IMR-90 (cell line): ENCODE data around the gene GDF10. TPM values are rescaled to one million over a fixed set of nuclear protein-coding genes. Genes with fewer than 3 reads are reported as not detected.

ENCODE experiments used
- ATAC-seq: fragments of 200-7000 bp; cut with Tn5 transposase; 2 replicates; pipeline ENCODE4 v1.9.1; 2020; ENCODE audit warnings: low read depth, mild to moderate bottlenecking, moderate library complexity
- BruUV-seq: library from RNA; stranded (reverse); fragments of 400-500 nt; replicated peaks from 2 replicates; lab custom pipeline; 2021; lab: Mats Ljungman, UMichigan
- CTCF ChIA-PET: fragments of 300-600 bp; formaldehyde crosslinking; extraction: SDS; loops from one replicate; lab custom pipeline; 2021; ENCODE audit warnings: antibody characterized with exemption; lab: Yijun Ruan, JAX
- POLR2A ChIA-PET: fragments of 300-600 bp; sonication (Branson Sonifier 250); formaldehyde crosslinking; loops from one replicate; lab custom pipeline; 2022; ENCODE audit warnings: antibody characterized with exemption; ENCODE audit not compliant: unreplicated experiment; lab: Charles Lee
- DNase-seq: peaks from one replicate; pipeline ENCODE4 v3.0.0; 2013
- H2AFZ ChIP-seq: replicated peaks from 2 replicates; pipeline ENCODE3; 2013; ENCODE audit warnings: low read length, mild to moderate bottlenecking; ENCODE audit not compliant: poor library complexity
- H2AK5ac ChIP-seq: 2 replicates; pipeline ENCODE4 v1.6.1; 2013; ENCODE audit warnings: low read depth, low read length, inconsistent platforms
- H2AK9ac ChIP-seq: replicated peaks from 2 replicates; pipeline ENCODE3; 2013; ENCODE audit warnings: mild to moderate bottlenecking, low read depth, low read length, moderate library complexity; ENCODE audit not compliant: poor library complexity
- H2BK120ac ChIP-seq: 2 replicates; pipeline ENCODE4 v1.6.1; 2013; ENCODE audit warnings: low read depth, low read length, inconsistent platforms
- H2BK15ac ChIP-seq: 3 replicates; pipeline ENCODE4 v1.6.1; 2013; ENCODE audit warnings: low read depth, low read length, inconsistent platforms
- H2BK20ac ChIP-seq: 2 replicates; pipeline ENCODE4 v1.6.1; 2013; ENCODE audit warnings: low read depth, mild to moderate bottlenecking, inconsistent platforms, low read length, moderate library complexity
- H2BK5ac ChIP-seq: 2 replicates; pipeline ENCODE4 v1.6.1; 2013; ENCODE audit warnings: mild to moderate bottlenecking, low read depth, low read length, inconsistent platforms; ENCODE audit not compliant: poor library complexity, severe bottlenecking
- H3K14ac ChIP-seq: replicated peaks from 2 replicates; pipeline ENCODE4 v1.6.1; 2013; ENCODE audit warnings: low read depth, low read length, inconsistent platforms
- H3K18ac ChIP-seq: 2 replicates; pipeline ENCODE4 v1.6.1; 2013; ENCODE audit warnings: low read depth, low read length, control low read depth
- H3K23ac ChIP-seq: 2 replicates; pipeline ENCODE4 v1.6.1; 2013; ENCODE audit warnings: low read depth, low read length, inconsistent platforms
- H3K27ac ChIP-seq: 2 replicates; pipeline ENCODE4 v1.5.1; 2013; ENCODE audit warnings: mild to moderate bottlenecking, control low read depth, low read length; ENCODE audit not compliant: insufficient read depth
- H3K27me3 ChIP-seq: 2 replicates; pipeline ENCODE4 v1.6.1; 2013; ENCODE audit warnings: low read length; ENCODE audit not compliant: control insufficient read depth, insufficient read depth
- H3K36me3 ChIP-seq: 2 replicates; pipeline ENCODE4 v1.6.1; 2013; ENCODE audit warnings: low read length, mixed read lengths; ENCODE audit not compliant: control insufficient read depth, insufficient read depth
- H3K4ac ChIP-seq: 2 replicates; pipeline ENCODE4 v1.6.1; 2013; ENCODE audit warnings: low read depth, low read length, inconsistent platforms
- H3K4me1 ChIP-seq: 2 replicates; pipeline ENCODE4 v1.6.1; 2013; ENCODE audit warnings: low read length, mixed read lengths; ENCODE audit not compliant: control insufficient read depth, insufficient read depth
- H3K4me2 ChIP-seq: 2 replicates; pipeline ENCODE4 v1.6.1; 2013; ENCODE audit warnings: low read depth, mild to moderate bottlenecking, control low read depth, low read length, moderate library complexity
- H3K4me3 ChIP-seq: 2 replicates; pipeline ENCODE4 v1.5.1; 2013; ENCODE audit warnings: low read depth, mild to moderate bottlenecking, control low read depth, low read length, moderate library complexity; ENCODE audit not compliant: insufficient read depth
- H3K56ac ChIP-seq: 2 replicates; pipeline ENCODE4 v1.6.1; 2013; ENCODE audit warnings: low read length, inconsistent platforms; ENCODE audit not compliant: insufficient read depth; ENCODE audit errors: extremely low read depth
- H3K79me1 ChIP-seq, 2 experiments: 2 replicates each; pipeline ENCODE4 v1.6.1; 2013; ENCODE audit warnings: low read length in 2 of 2, inconsistent platforms in 1 of 2, low read depth in 1 of 2
- H3K9ac ChIP-seq: 2 replicates; pipeline ENCODE4 v1.6.1; 2013; ENCODE audit warnings: low read depth, low read length, control low read depth
- H3K9me1 ChIP-seq: 2 replicates; pipeline ENCODE4 v1.6.1; 2013; ENCODE audit warnings: low read length, inconsistent platforms; ENCODE audit not compliant: insufficient read depth
- H3K9me3 ChIP-seq: 2 replicates; pipeline ENCODE4 v1.6.1; 2013; ENCODE audit warnings: low read length; ENCODE audit not compliant: control insufficient read depth, insufficient read depth
- H4K20me1 ChIP-seq: 2 replicates; pipeline ENCODE4 v1.6.1; 2013; ENCODE audit warnings: low read length, inconsistent platforms; ENCODE audit not compliant: insufficient read depth
- H4K5ac ChIP-seq: 2 replicates; pipeline ENCODE4 v1.6.1; 2013; ENCODE audit warnings: mild to moderate bottlenecking, low read depth, low read length, control low read depth
- H4K8ac ChIP-seq, 2 experiments: 2 replicates each; pipeline ENCODE4 v1.6.1; 2013; ENCODE audit warnings: low read depth in 2 of 2, low read length in 2 of 2, control low read depth in 1 of 2, inconsistent platforms in 1 of 2
- H4K91ac ChIP-seq: 2 replicates; pipeline ENCODE4 v1.6.1; 2013; ENCODE audit warnings: low read depth, low read length, inconsistent platforms; ENCODE audit not compliant: insufficient read depth
- CEBPB ChIP-seq: IDR thresholded peaks from 2 replicates; pipeline ENCODE4 v1.6.1; 2012; ENCODE audit warnings: low read depth, low read length, improper control_type of control experiment
- CHD1 ChIP-seq: IDR thresholded peaks from 2 replicates; pipeline ENCODE4 v1.6.1; 2012; ENCODE audit warnings: low read depth, low read length, improper control_type of control experiment
- MXI1 ChIP-seq: IDR thresholded peaks from 2 replicates; pipeline ENCODE4 v1.6.1; 2012; ENCODE audit warnings: low read depth, mild to moderate bottlenecking, low read length, moderate library complexity, borderline replicate concordance
- RAD21 ChIP-seq: IDR thresholded peaks from 2 replicates; pipeline ENCODE4 v1.6.1; 2012; ENCODE audit warnings: low read length, improper control_type of control experiment
- RFX5 ChIP-seq: IDR thresholded peaks from 2 replicates; pipeline ENCODE4 v1.8.0; 2012; ENCODE audit warnings: low read depth, mild to moderate bottlenecking, low read length, moderate library complexity
- SMC3 ChIP-seq: fragments of 150-350 bp; IDR thresholded peaks from 2 replicates; pipeline ENCODE4 v1.6.1; 2016; ENCODE audit warnings: low read depth, mild to moderate bottlenecking, antibody characterized with exemption, low read length, moderate library complexity
- WGBS, 2 experiments: methylation state at CpG; one replicate each; pipeline versions ENCODE4 v1.1.5 to v1.1.7; 2013; ENCODE audit warnings: missing lambda C conversion rate in 2 of 2; ENCODE audit not compliant: insufficient read length in 1 of 2; ENCODE audit errors: extremely low coverage in 2 of 2; 5-methylcytosine and 5-hydroxymethylcytosine counted together
- dilution Hi-C: fragments of 300-500 bp; cut with HindIII; formaldehyde crosslinking; loops from one replicate; pipeline ENCODE4 v1.14.3; 2018; ENCODE audit warnings: low sequenced_read_pairs; ENCODE audit not compliant: unreplicated experiment
- in situ Hi-C: fragments of 300-500 bp; cut with MboI; formaldehyde crosslinking; loops from 3 replicates; pipeline ENCODE4 v1.14.3; 2019; ENCODE audit warnings: low sequenced_read_pairs, inconsistent platforms, mixed read lengths
- intact Hi-C: fragments of 100-400 bp; cut with micrococcal nuclease; formaldehyde crosslinking; loops from 2 replicates; pipeline ENCODE4 v1.10.0; 2022
- polyA plus RNA-seq, 3 experiments: library from polyadenylated mRNA; depleted of rRNA; stranded (reverse); fragments of >200 nt; gene quantifications; 2 replicates each; pipeline ENCODE4 v1.2.3, GENCODE V29; 2012; ENCODE audit warnings: low replicate concordance in 1 of 3
- total RNA-seq: library from RNA; depleted of rRNA; stranded (reverse); fragments of >200 nt; gene quantifications from 2 replicates; pipeline ENCODE4 v1.2.3, GENCODE V29; 2012

Gene GDF10
- total and polyA plus RNA-seq, 2 of the 4 experiments (the other 2 are of a cell fraction) = 0.34 TPM; not detected in 1

DNA sequence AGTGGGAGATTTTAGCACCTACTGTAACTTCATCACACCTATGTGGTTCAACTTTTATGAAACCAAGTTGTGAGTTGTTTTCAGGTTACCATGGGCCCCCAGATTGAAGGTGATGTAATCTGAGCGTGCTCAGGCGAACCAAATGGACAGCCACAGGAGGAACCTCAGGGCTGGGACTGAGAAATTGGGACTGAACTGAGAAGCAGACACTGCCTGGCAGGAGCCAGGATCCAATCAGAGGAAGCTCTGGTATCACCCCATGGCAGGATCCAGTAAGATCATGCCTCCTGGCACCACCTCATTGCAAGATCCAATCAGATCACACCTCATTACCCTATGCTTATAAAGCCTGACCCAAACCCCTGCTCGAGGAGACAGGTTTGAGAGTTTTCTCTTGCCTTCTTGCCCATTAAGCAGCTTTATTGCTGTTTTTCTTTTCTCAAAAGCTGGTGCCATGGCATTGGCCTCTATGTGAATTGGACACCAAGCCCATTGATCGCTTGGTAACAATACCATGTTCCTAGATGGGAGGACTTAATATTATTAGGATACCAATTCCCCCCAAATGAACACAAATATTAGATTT, 43.2 kb upstream of the GDF10 start:
- Histone ChIP-seq H4K8ac (no peak overlapping the region), H3K36me3 (no peaks in the 10 kb centered on the region), H2BK120ac (no peak overlapping the region), H3K4me3 (no peak overlapping the region), H3K79me1 (no peaks in the 10 kb centered on the region), H2AK9ac (no peak overlapping the region), H3K23ac (no peak overlapping the region), H4K5ac (no peak overlapping the region), H3K4ac (no peak overlapping the region), H3K9me3 (no peaks in the 10 kb centered on the region; the same call in 1 of the 2 replicates), H2BK5ac (no peak overlapping the region), H3K14ac (no peak overlapping the region), H2BK20ac (no peak overlapping the region), H3K27me3 (peaks cover 14% of the 10 kb centered on the region), H3K18ac (no peak overlapping the region), H4K91ac (no peak overlapping the region), H3K4me2 (no peak overlapping the region), H3K9me1 (peaks cover 5% of the 10 kb centered on the region; the same call in 1 of the 2 replicates), H3K56ac (no peak overlapping the region), H2AFZ (no peak overlapping the region), H2BK15ac (no peak overlapping the region), H3K4me1 (peaks cover 5% of the 10 kb centered on the region; the same call in 1 of the 2 replicates), H3K9ac (no peak overlapping the region), H4K20me1 (no peaks in the 10 kb centered on the region), H3K27ac (no peak overlapping the region), H2AK5ac (no peak overlapping the region)
- intact Hi-C loops = no loop called here
- CTCF ChIA-PET = no interaction called here
- dilution Hi-C loops = no loop called here
- TF ChIP-seq CEBPB = no peak
- no peak for TF ChIP-seq RAD21
- no peak for TF ChIP-seq RFX5
- TF ChIP-seq CHD1 = no peak
- TF ChIP-seq SMC3 = no peak
- TF ChIP-seq MXI1 = no peak
- DNase-seq = no peak
- in situ Hi-C loops = no loop called here
- POLR2A ChIA-PET = no interaction called here
- no peak for ATAC-seq
- WGBS, 2 experiments = 67% methylated on average over 1 of the region's 4 CpGs; no CpG with 5 or more reads in 1 of the 2 experiments
- no TSS peak for BruUV-seq
